GM19455 (cell line): ENCODE results near the gene KBTBD12.

ENCODE experiments used
- ATAC-seq: cut with Tn5 transposase; IDR thresholded peaks from one replicate; pipeline ENCODE4 v1.9.1; 2021; ENCODE audit not compliant: unreplicated experiment

Gene KBTBD12

GRCh38 chr3:127949446-127950055 is 34.5 kb downstream of the KBTBD12 start:
- no peak for ATAC-seq

GRCh38 chr3:127951276-127951675 is 36.2 kb downstream of the KBTBD12 start:
- ATAC-seq = no peak

- no peak for ATAC-seq
Observed at GRCh38 chr3:127953091-127954035, 38.3 kb downstream of the KBTBD12 start.

GRCh38 chr3:127954640-127955039 is 39.6 kb downstream of the KBTBD12 start:
- ATAC-seq = no peak

- no peak for ATAC-seq
Observed at GRCh38 chr3:127955728-127956127, 40.7 kb downstream of the KBTBD12 start.

GRCh38 chr3:127959041-127959440 is 44.0 kb downstream of the KBTBD12 start:
- no peak for ATAC-seq

- ATAC-seq = no peak
Observed at GRCh38 chr3:127959873-127960272, 44.8 kb downstream of the KBTBD12 start.

- ATAC-seq = no peak
Observed at GRCh38 chr3:127960421-127960965, 45.5 kb downstream of the KBTBD12 start.

GRCh38 chr3:127961124-127961523 is 46.1 kb downstream of the KBTBD12 start:
- no peak for ATAC-seq

GRCh38 chr3:127961963-127962362 is 46.9 kb downstream of the KBTBD12 start:
- no peak for ATAC-seq

- ATAC-seq = no peak
Observed at GRCh38 chr3:127962937-127963336, 47.9 kb downstream of the KBTBD12 start.

- no peak for ATAC-seq
Observed at GRCh38 chr3:127964053-127964452, 49.0 kb downstream of the KBTBD12 start.

- ATAC-seq = no peak
Observed at GRCh38 chr3:127964816-127965215, 49.8 kb downstream of the KBTBD12 start.

GRCh38 chr3:127967316-127967715 is 52.3 kb downstream of the KBTBD12 start:
- no peak for ATAC-seq

- no peak for ATAC-seq
Observed at GRCh38 chr3:127970966-127971592, 56.0 kb downstream of the KBTBD12 start.

- ATAC-seq = no peak
Observed at GRCh38 chr3:127974226-127974625, 59.2 kb downstream of the KBTBD12 start.

- no peak for ATAC-seq
Observed at GRCh38 chr3:127975153-127976029, 60.4 kb downstream of the KBTBD12 start.

- ATAC-seq = no peak
Observed at GRCh38 chr3:127978636-127979035, 63.6 kb downstream of the KBTBD12 start.

- ATAC-seq = no peak
Observed at GRCh38 chr3:127979473-127979872, 64.4 kb downstream of the KBTBD12 start.

GRCh38 chr3:127981097-127981496 is 66.1 kb downstream of the KBTBD12 start:
- no peak for ATAC-seq

GRCh38 chr3:127982155-127982554 is 67.1 kb downstream of the KBTBD12 start:
- no peak for ATAC-seq
